ENCODE measurements around the gene EHD2. TPM values are rescaled to one million over a fixed set of nuclear protein-coding genes. Genes with fewer than 3 reads are reported as not detected.

Gene EHD2
- total and polyA plus RNA-seq, 2 of the 13 experiments (the other 11 are each of a cell fraction or from before 2014, with no cell fraction given), result 0.09 to 0.28 TPM

GRCh38 chr19:47765523-47766358 lies 52.5 kb downstream of the EHD2 start (continued):
- TF ChIP-seq MAZ (IDR thresholded peaks at IDR 0.05; ENCODE audit: borderline replicate concordance, low read depth, low read length) (0 out of 2 replicates have a peak, but pooled peaks have one; percentile 19), MAZ (CRISPR knock-in tag; IDR thresholded peaks at IDR 0.05; ENCODE audit: low read depth) (peak; percentile 40; the same call in 1 of the 2 replicates), SMC3 (IDR thresholded peaks at IDR 0.05; ENCODE audit: low read length) (peak; percentile 81), MBNL3 (CRISPR knock-in tag; conservative IDR thresholded peaks at IDR 0.05) (no peak), HNF1B (CRISPR knock-in tag; IDR thresholded peaks at IDR 0.05) (peak; percentile 48; the same call in 1 of the 2 replicates), ELF1 (CRISPR knock-in tag; IDR thresholded peaks at IDR 0.05) (no peak), SIX4 (CRISPR knock-in tag; IDR thresholded peaks at IDR 0.05) (no peak), ZNF205 (CRISPR knock-in tag; IDR thresholded peaks at IDR 0.05) (no peak), ZNF510 (CRISPR knock-in tag; IDR thresholded peaks at IDR 0.05; ENCODE audit: low read depth) (0 out of 2 replicates have a peak, but pooled peaks have one; percentile 26), PHF8 (CRISPR knock-in tag; IDR thresholded peaks at IDR 0.05) (no peak), ARID5B (CRISPR knock-in tag; IDR thresholded peaks at IDR 0.05) (0 out of 2 replicates have a peak, but pooled peaks have one; percentile 10), ZNF562 (CRISPR knock-in tag; IDR thresholded peaks at IDR 0.05; ENCODE audit: borderline replicate concordance) (no peak), ASH2L (IDR thresholded peaks at IDR 0.05; ENCODE audit: insufficient read length, low read depth, low read length) (no peak), MAFG (CRISPR knock-in tag; IDR thresholded peaks at IDR 0.05) (no peak), HBP1 (CRISPR knock-in tag; IDR thresholded peaks at IDR 0.05; ENCODE audit: low read depth) (0 out of 2 replicates have a peak, but pooled peaks have one; percentile 63), ZNF232 (CRISPR knock-in tag; IDR thresholded peaks at IDR 0.05; ENCODE audit: borderline replicate concordance) (no peak), SMAD3 (CRISPR knock-in tag; IDR thresholded peaks at IDR 0.05) (no peak), ZNF180 (CRISPR knock-in tag; IDR thresholded peaks at IDR 0.05; ENCODE audit: borderline replicate concordance, low read depth) (peak; percentile 27; the same call in 1 of the 2 replicates), CTCF (CRISPR knock-in tag; IDR thresholded peaks at IDR 0.05) (peak; percentile 95)

All from HepG2 (cell line).